DND-41 (cell line): ENCODE results near the gene AUTS2.

Experiments used
- ATAC-seq: fragments of 200-7000 bp; cut with Tn5 transposase; 3 replicates; pipeline ENCODE4 v1.9.1; 2021; ENCODE audit warnings: low read depth; ENCODE audit not compliant: insufficient read depth
- DNase-seq: peaks from one replicate; pipeline ENCODE4 v3.0.0-alpha.2; 2020
- H2AFZ ChIP-seq: 2 replicates; pipeline ENCODE4 v1.6.0; 2012; ENCODE audit warnings: low read depth, low read length
- H3K27ac ChIP-seq: 2 replicates; pipeline ENCODE4 v1.5.1; 2012; ENCODE audit warnings: low read length, inconsistent platforms
- H3K27me3 ChIP-seq: fragments of 200-600 bp; sonication (generic); 2 replicates; pipeline ENCODE4 v1.6.0; 2012; ENCODE audit warnings: low read length, mild to moderate bottlenecking, inconsistent platforms; ENCODE audit not compliant: insufficient read depth, poor library complexity
- H3K36me3 ChIP-seq: 2 replicates; pipeline ENCODE4 v1.5.1; 2012; ENCODE audit warnings: low read length, inconsistent platforms; ENCODE audit not compliant: insufficient read depth
- H3K4me1 ChIP-seq: 2 replicates; pipeline ENCODE4 v1.5.1; 2012; ENCODE audit warnings: mild to moderate bottlenecking, low read length; ENCODE audit not compliant: insufficient read depth
- H3K4me2 ChIP-seq: 2 replicates; pipeline ENCODE4 v1.6.0; 2012; ENCODE audit warnings: mild to moderate bottlenecking, moderate library complexity, low read length, inconsistent platforms; ENCODE audit not compliant: insufficient read depth
- H3K4me3 ChIP-seq, 2 experiments: fragments of 200-600 bp in 1 of 2; shearing (Covaris generic) in 1 of 2; 2 replicates each; pipeline ENCODE4 v1.5.1; 2012 to 2016; ENCODE audit warnings: inconsistent platforms in 2 of 2, low read length in 2 of 2, mild to moderate bottlenecking in 2 of 2, low read depth in 1 of 2, moderate library complexity in 1 of 2
- H3K79me2 ChIP-seq: 2 replicates; pipeline ENCODE4 v1.6.0; 2012; ENCODE audit warnings: low read length, inconsistent platforms; ENCODE audit not compliant: insufficient read depth
- H3K9ac ChIP-seq: 2 replicates; pipeline ENCODE4 v1.6.0; 2012; ENCODE audit warnings: low read depth, mild to moderate bottlenecking, inconsistent platforms, low read length, moderate library complexity
- H3K9me3 ChIP-seq: 2 replicates; pipeline ENCODE4 v1.5.1; 2012; ENCODE audit warnings: low read length, moderate library complexity, mild to moderate bottlenecking, inconsistent platforms; ENCODE audit not compliant: insufficient read depth, severe bottlenecking
- H4K20me1 ChIP-seq: 2 replicates; pipeline ENCODE4 v1.6.0; 2012; ENCODE audit warnings: low read length; ENCODE audit not compliant: insufficient read depth
- EZH2 ChIP-seq: IDR thresholded peaks from 3 replicates; pipeline ENCODE4 v1.6.1; 2012; ENCODE audit warnings: borderline replicate concordance, low read depth, mild to moderate bottlenecking, moderate library complexity, low read length, inconsistent platforms; ENCODE audit not compliant: severe bottlenecking
- TF ChIP-seq, protein P1 (sequence below): IDR thresholded peaks from 2 replicates; pipeline ENCODE4 v1.5.1; 2012; ENCODE audit warnings: borderline replicate concordance, low read length, moderate library complexity, mild to moderate bottlenecking; ENCODE audit not compliant: poor library complexity, severe bottlenecking; ENCODE audit errors: extremely low read depth

AUTS2 gene

DNA sequence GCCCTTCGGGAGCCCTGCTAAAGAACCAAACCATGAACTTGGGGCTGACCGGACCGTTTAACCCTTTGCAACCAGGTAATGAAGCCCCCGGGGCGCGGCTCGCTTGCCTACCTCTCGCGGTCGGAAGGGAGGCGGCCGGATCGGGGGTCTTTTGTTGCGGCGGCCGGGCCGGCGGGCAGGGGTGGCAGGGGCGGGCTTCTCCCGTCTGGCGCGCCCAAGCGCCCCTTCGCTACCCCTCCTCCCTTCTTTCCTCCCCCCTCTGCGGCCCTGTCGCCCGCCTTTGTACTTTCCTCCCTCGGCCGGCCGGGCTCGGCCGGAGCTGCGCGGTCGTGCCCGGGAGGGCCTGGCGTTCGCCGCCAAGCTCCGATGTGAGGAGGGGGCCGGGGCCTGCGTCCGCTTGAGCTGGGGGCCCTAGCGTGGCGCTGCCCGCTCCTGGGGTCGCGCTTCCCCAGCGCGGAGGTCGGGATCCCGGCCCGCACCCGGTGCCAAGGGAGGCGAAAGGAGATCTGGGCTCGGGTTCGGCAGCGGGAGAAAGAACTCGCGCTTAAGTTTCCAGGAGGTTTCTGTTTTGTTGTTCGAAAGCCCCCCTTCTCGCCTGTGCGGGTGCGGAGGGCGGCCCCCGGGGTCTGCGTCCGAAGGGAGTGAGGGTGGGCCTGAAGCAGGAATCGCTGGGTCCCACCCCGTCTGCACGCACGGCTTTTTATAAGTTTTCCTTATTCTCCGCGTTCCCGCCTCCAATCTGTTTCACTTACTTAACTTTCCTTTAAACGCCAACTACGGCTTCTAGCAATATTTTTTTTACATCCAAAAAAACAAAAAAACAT lies 1096.9 kb downstream of the AUTS2 start:
- Histone ChIP-seq H3K27ac (peak overlapping the region; percentile 92), H3K79me2 (peaks cover 58% of the 10 kb centered on the region), H3K4me3 (peak overlapping the region; percentile 90 to 93)

DNA sequence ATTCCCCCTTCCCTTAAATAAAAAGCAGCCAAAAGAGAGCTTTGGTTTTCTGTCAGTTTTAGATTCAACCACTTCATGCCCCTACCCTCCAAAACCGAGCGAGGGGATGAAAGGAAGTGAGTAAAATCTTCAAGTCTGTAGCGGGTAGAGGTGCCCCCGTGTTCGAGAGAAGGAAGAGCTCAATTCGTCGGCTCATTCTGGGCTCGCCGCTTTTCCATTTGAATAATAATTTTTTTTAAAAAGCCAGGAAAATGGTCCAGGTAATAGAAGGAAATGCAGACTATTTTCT lies 1097.5 kb downstream of the AUTS2 start:
- ATAC-seq (peak; percentile 43), DNase-seq (peak; percentile 56)
- H2AFZ ChIP-seq: peak overlapping the region; percentile 86; the same call in 1 of the 2 replicates
- peak overlapping the region; percentile 96 for H3K9ac ChIP-seq
- H3K27ac ChIP-seq: peak overlapping the region; percentile 92
- no peak for TF ChIP-seq EZH2
- TF ChIP-seq, protein P1, sequence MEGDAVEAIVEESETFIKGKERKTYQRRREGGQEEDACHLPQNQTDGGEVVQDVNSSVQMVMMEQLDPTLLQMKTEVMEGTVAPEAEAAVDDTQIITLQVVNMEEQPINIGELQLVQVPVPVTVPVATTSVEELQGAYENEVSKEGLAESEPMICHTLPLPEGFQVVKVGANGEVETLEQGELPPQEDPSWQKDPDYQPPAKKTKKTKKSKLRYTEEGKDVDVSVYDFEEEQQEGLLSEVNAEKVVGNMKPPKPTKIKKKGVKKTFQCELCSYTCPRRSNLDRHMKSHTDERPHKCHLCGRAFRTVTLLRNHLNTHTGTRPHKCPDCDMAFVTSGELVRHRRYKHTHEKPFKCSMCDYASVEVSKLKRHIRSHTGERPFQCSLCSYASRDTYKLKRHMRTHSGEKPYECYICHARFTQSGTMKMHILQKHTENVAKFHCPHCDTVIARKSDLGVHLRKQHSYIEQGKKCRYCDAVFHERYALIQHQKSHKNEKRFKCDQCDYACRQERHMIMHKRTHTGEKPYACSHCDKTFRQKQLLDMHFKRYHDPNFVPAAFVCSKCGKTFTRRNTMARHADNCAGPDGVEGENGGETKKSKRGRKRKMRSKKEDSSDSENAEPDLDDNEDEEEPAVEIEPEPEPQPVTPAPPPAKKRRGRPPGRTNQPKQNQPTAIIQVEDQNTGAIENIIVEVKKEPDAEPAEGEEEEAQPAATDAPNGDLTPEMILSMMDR: no peak
- H3K4me2 ChIP-seq: peak overlapping the region; percentile 80
- H3K9me3 ChIP-seq: no peaks in the 10 kb centered on the region
- H4K20me1 ChIP-seq: peaks cover 50% of the 10 kb centered on the region
- H3K79me2 ChIP-seq: peaks cover 64% of the 10 kb centered on the region
- H3K4me3 ChIP-seq: peak overlapping the region; percentile 90 to 93
- H3K4me1 ChIP-seq: peaks cover 57% of the 10 kb centered on the region
- no peaks in the 10 kb centered on the region for H3K27me3 ChIP-seq
- peaks cover 18% of the 10 kb centered on the region for H3K36me3 ChIP-seq

More for the DNA sequence above, 1096.9 kb downstream of the AUTS2 start:
- H3K36me3 ChIP-seq: peaks cover 17% of the 10 kb centered on the region
- peak overlapping the region; percentile 86 for H2AFZ ChIP-seq
- H3K27me3 ChIP-seq: no peaks in the 10 kb centered on the region
- H4K20me1 ChIP-seq: peaks cover 46% of the 10 kb centered on the region
- TF ChIP-seq, protein P1: peak; percentile 2
- TF ChIP-seq EZH2: no peak
- H3K9me3 ChIP-seq: no peaks in the 10 kb centered on the region
- DNase-seq: peak; percentile 51
- peak overlapping the region; percentile 96 for H3K9ac ChIP-seq
- peak overlapping the region; percentile 80 for H3K4me2 ChIP-seq
- H3K4me1 ChIP-seq: peaks cover 51% of the 10 kb centered on the region
- ATAC-seq: peak; percentile 14

- H3K27ac ChIP-seq: peak overlapping the region; percentile 92
- peaks cover 69% of the 10 kb centered on the region for H3K79me2 ChIP-seq
- peaks cover 62% of the 10 kb centered on the region for H3K4me1 ChIP-seq
- H4K20me1 ChIP-seq: peaks cover 56% of the 10 kb centered on the region
- peak; percentile 13 for DNase-seq
- H3K27me3 ChIP-seq: no peaks in the 10 kb centered on the region
- no peak overlapping the region for H2AFZ ChIP-seq
- peak overlapping the region; percentile 90 to 93; a peak in 3 of 4 replicates for H3K4me3 ChIP-seq
- TF ChIP-seq, protein P1: no peak
- no peak for TF ChIP-seq EZH2
- peaks cover 24% of the 10 kb centered on the region for H3K36me3 ChIP-seq
- peak overlapping the region; percentile 96 for H3K9ac ChIP-seq
- no peaks in the 10 kb centered on the region for H3K9me3 ChIP-seq
- no peak for ATAC-seq
- H3K4me2 ChIP-seq: peak overlapping the region; percentile 80
Measured at GRCh38 chr7:70696201-70696754, 1098.0 kb downstream of the AUTS2 start.
